SH-SY5Y (cell line): ENCODE measurements around the gene NHSL1.

Experiments
- GATA2 ChIP-seq: IDR thresholded peaks from 2 replicates; pipeline ENCODE4 v1.6.1; 2011; ENCODE audit warnings: mild to moderate bottlenecking, low read depth, low read length
- GATA3 ChIP-seq: IDR thresholded peaks from 2 replicates; pipeline ENCODE4 v1.6.1; 2011; ENCODE audit warnings: low read depth, mild to moderate bottlenecking, low read length, moderate library complexity

- TF ChIP-seq GATA2, result no peak
- no peak for TF ChIP-seq GATA3
Observed at GRCh38 chr6:138410048-138410735, 89.1 kb downstream of the NHSL1 start.
